Progenitor cell of endocrine pancreas (in vitro differentiated cells): ENCODE data around the gene CNPY4. TPM values are rescaled to one million over a fixed set of nuclear protein-coding genes. Genes with fewer than 3 reads are reported as not detected.

Experiments used
- DNase-seq: peaks from one replicate; pipeline ENCODE4 v3.0.0; 2021; ENCODE audit warnings: low spot score; ENCODE audit not compliant: unreplicated experiment
- H3K27ac Mint-ChIP-seq: 2 replicates; pipeline ENCODE4 v1.8.0; 2021; ENCODE audit warnings: mild to moderate bottlenecking, moderate library complexity, mixed read lengths
- H3K27me3 Mint-ChIP-seq: 2 replicates; pipeline ENCODE4 v1.8.0; 2021; ENCODE audit warnings: mixed read lengths
- H3K36me3 Mint-ChIP-seq: 2 replicates; pipeline ENCODE4 v1.8.0; 2022; ENCODE audit warnings: mixed read lengths; ENCODE audit not compliant: insufficient read depth
- H3K4me1 Mint-ChIP-seq: 2 replicates; pipeline ENCODE4 v1.8.0; 2021; ENCODE audit warnings: low read depth, mixed read lengths
- H3K4me3 Mint-ChIP-seq: 2 replicates; pipeline ENCODE4 v1.8.0; 2021; ENCODE audit warnings: low read depth, mild to moderate bottlenecking, moderate library complexity, mixed read lengths
- H3K9me3 Mint-ChIP-seq: 2 replicates; pipeline ENCODE4 v1.8.0; 2021; ENCODE audit warnings: low read depth, mixed read lengths
- total RNA-seq: library from RNA; stranded (reverse); gene quantifications from 2 replicates; pipeline ENCODE4 v1.2.1, GENCODE V29; 2021
- TF ChIP-seq, protein P1 (sequence below): fragments of 200-600 bp; sonication (generic); IDR thresholded peaks from one replicate; pipeline ENCODE4 v1.5.0; 2021; ENCODE audit warnings: antibody characterized with exemption, mild to moderate bottlenecking; ENCODE audit not compliant: unreplicated experiment

CNPY4 gene
- total RNA-seq, 1 donor from 2014 or later: 25.5 TPM

DNA sequence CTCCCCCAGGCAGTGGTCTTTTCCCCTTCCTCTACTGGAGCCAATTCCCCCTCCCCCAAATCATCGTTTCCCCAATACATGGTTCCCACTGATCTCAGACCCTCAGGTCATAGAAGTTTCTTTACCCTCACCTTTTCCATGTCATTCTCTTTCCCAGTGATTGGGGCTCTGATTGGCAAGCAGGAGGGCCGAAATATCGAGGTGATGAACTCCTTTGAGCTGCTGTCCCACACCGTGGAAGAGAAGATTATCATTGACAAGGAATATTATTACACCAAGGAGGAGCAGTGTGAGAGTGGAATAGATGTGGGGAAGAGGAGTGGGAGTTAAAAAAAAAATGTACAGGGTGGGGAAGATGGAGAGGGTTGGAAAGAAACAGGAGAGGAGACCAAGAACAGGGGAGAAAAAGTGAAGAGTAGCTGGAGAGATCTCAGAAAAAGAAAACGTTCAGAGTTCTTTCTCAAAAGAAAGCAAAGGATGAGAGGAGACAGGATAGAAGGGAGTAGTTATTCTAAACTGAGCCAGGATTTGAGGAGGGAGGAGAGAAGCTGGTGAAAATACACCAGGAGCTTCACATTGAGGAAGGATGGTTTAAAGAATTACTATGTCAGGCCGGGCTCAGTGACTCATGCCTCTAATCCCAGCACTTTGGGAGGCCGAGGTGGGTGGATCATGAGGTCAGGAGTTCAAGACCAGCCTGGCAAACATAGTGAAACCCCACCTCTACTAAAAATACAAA, 29.8 kb upstream of the CNPY4 start:
- Mint-ChIP-seq H3K4me1 (peaks cover 9% of the 10 kb centered on the region), H3K27me3 (no peaks in the 10 kb centered on the region), H3K9me3 (no peaks in the 10 kb centered on the region), H3K4me3 (peak overlapping the region; percentile 93), H3K36me3 (peaks cover 21% of the 10 kb centered on the region), H3K27ac (peak overlapping the region; percentile 91)
- TF ChIP-seq, protein P1, sequence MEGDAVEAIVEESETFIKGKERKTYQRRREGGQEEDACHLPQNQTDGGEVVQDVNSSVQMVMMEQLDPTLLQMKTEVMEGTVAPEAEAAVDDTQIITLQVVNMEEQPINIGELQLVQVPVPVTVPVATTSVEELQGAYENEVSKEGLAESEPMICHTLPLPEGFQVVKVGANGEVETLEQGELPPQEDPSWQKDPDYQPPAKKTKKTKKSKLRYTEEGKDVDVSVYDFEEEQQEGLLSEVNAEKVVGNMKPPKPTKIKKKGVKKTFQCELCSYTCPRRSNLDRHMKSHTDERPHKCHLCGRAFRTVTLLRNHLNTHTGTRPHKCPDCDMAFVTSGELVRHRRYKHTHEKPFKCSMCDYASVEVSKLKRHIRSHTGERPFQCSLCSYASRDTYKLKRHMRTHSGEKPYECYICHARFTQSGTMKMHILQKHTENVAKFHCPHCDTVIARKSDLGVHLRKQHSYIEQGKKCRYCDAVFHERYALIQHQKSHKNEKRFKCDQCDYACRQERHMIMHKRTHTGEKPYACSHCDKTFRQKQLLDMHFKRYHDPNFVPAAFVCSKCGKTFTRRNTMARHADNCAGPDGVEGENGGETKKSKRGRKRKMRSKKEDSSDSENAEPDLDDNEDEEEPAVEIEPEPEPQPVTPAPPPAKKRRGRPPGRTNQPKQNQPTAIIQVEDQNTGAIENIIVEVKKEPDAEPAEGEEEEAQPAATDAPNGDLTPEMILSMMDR: no peak
- DNase-seq: no peak

DNA sequence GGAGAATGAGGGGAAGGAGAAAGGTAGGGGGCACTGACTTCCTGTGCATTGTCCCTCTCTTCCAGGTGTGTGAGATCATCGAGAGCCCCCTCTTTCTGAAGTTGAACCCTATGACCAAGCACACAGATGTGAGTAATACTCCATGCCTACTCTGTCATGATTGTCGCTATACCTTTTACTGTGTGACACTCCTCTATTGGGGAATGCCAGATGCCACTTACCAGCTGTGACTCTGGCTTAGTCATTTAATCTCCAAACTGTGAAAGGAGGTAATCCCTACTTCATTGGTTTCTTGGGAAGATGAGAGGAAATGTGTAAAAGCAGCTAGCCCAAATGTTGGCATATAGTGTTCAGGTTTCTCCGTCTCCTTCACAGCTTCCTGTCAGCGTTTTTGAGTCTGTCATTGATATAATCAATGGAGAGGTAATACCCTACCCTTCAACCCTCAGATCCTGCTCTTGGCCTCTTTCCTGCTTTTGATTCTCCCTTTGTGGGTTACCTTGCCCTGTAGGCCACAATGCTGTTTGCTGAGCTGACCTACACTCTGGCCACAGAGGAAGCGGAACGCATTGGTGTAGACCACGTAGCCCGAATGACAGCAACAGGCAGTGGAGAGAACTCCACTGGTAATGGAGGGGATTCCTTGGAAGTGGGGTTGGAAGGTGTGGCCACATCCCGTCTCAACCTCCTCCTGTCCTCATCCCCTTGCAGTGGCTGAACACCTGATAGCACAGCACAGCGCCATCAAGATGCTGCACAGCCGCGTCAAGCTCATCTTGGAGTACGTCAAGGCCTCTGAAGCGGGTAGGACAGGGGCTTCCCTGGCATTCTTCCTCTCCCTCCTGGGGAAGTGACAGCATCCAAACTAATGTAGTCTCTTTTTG, 28.7 kb upstream of the CNPY4 start:
- Mint-ChIP-seq H3K4me1 (peaks cover 9% of the 10 kb centered on the region), H3K27ac (peak overlapping the region; percentile 43), H3K27me3 (no peaks in the 10 kb centered on the region), H3K9me3 (no peaks in the 10 kb centered on the region), H3K4me3 (peak overlapping the region; percentile 93), H3K36me3 (peaks cover 28% of the 10 kb centered on the region)
- no peak for DNase-seq
- TF ChIP-seq, protein P1: no peak

DNA sequence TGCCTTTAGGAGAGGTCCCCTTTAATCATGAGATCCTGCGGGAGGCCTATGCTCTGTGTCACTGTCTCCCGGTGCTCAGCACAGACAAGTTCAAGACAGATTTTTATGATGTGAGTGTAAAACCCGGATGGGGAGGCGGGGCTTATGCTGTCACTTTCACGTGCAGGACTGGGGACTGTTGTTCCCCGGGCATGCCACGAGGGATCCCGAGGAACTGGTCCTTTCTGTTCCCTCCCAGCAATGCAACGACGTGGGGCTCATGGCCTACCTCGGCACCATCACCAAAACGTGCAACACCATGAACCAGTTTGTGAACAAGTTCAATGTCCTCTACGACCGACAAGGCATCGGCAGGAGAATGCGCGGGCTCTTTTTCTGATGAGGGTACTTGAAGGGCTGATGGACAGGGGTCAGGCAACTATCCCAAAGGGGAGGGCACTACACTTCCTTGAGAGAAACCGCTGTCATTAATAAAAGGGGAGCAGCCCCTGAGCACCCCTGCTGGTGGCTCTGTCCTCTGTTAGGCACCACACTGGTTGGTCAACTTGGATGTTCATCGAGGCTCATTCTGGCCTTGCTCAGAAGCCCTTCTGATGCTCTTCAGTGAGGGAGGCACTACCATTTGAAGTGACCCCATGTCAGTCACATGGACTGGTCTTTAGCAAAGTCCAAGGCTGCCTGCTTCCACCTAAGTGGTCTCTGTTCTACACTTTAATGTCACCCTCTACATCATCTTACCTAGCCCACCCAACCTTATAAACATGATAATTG, 27.8 kb upstream of the CNPY4 start:
- H3K4me3 Mint-ChIP-seq: no peak overlapping the region
- H3K27me3 Mint-ChIP-seq: no peaks in the 10 kb centered on the region
- TF ChIP-seq, protein P1: no peak
- no peaks in the 10 kb centered on the region for H3K9me3 Mint-ChIP-seq
- no peak for DNase-seq
- H3K4me1 Mint-ChIP-seq: peaks cover 9% of the 10 kb centered on the region
- H3K36me3 Mint-ChIP-seq: peaks cover 30% of the 10 kb centered on the region
- H3K27ac Mint-ChIP-seq: peak overlapping the region; percentile 73

DNA sequence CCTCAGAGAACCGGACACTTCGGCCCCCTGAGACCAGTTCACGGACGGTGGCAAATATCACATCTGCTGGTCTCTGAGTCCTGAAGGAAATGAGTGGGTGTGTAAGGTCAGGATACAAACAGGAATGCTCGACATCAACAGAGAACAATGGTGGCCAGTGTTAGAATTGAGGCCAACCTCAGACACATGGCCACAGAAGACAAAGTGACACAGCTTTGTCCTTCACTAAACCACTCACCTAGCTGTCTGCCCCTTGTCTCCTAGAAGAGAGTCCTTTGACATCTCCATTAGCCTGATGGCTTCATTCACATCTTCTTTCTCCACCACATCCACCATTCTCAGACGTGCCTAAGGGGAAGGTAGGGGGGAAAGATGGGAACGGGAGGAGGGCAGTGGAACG, 26.4 kb upstream of the CNPY4 start:
- no peak for DNase-seq
- TF ChIP-seq, protein P1: no peak
- Mint-ChIP-seq H3K9me3 (no peaks in the 10 kb centered on the region), H3K27me3 (no peaks in the 10 kb centered on the region), H3K27ac (peak overlapping the region; percentile 84), H3K4me3 (no peak overlapping the region), H3K36me3 (peaks cover 41% of the 10 kb centered on the region), H3K4me1 (peaks cover 13% of the 10 kb centered on the region)

DNA sequence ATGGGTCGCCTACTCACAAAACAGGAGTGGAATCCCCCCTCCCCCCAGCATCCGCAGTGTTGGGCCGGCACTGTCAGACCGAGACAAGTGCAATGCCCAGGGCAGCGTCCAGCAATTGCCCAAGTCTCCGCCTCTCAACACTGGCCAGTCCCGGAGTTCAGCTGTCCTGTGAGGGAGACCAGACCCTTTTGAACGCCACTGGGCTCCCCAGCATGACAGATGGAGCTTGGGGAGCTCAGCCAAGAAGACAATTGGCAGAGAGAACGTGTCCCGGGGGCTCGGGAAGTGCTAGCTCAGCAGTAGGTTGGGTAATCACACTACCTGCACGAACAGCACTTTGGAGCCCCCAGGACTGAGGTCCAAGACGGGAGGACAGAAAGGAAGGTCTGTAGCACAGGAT, 25.9 kb upstream of the CNPY4 start:
- DNase-seq: no peak
- Mint-ChIP-seq H3K4me1 (peaks cover 15% of the 10 kb centered on the region), H3K9me3 (no peaks in the 10 kb centered on the region), H3K36me3 (peaks cover 44% of the 10 kb centered on the region), H3K27me3 (no peaks in the 10 kb centered on the region), H3K27ac (peak overlapping the region; percentile 26), H3K4me3 (no peak overlapping the region)
- TF ChIP-seq, protein P1: no peak
